Esophagus muscularis mucosa (tissue), 4 donors: Measurements from ENCODE around the gene TCF3. TPM values are rescaled to one million over a fixed set of nuclear protein-coding genes. Genes with fewer than 3 reads are reported as not detected.
"Not testable (repeated sequence)": the region's sequence is repeated elsewhere in the genome, so short reads cannot be mapped to it uniquely, and the experiment has no call there.

Experiments
- DNase-seq: peaks from one replicate; pipeline ENCODE4 v3.0.0-alpha.2; 2017; ENCODE audit errors: extremely low spot score
- H3K27ac ChIP-seq, 4 donors: fragments of 200-600 bp; sonication (generic); replicated peaks in 1 of 4; 1 replicate in 3 of 4; 2 replicates in 1 of 4; pipeline ENCODE4 v1.5.1; 2016 to 2019; ENCODE audit warnings: mild to moderate bottlenecking in 1 of 4
- H3K27me3 ChIP-seq, 4 donors: fragments of 200-600 bp; sonication (generic); one replicate each; pipeline versions ENCODE4 v1.5.1 to v1.6.0; 2016 to 2019
- H3K36me3 ChIP-seq, 4 donors: fragments of 200-600 bp; sonication (generic); one replicate each; pipeline ENCODE4 v1.5.1; 2016 to 2019
- H3K4me1 ChIP-seq, 4 donors: fragments of 200-600 bp; sonication (generic); one replicate each; pipeline ENCODE4 v1.5.1; 2016 to 2019
- H3K4me3 ChIP-seq, 4 donors: fragments of 200-600 bp; sonication (generic); 1 replicate in 2 of 4; 2 replicates in 2 of 4; pipeline ENCODE4 v1.5.1; 2016 to 2019; ENCODE audit warnings: mild to moderate bottlenecking in 4 of 4, moderate library complexity in 1 of 4
- H3K9me3 ChIP-seq, 4 donors: fragments of 200-600 bp; sonication (generic); 1 replicate in 3 of 4; 2 replicates in 1 of 4; pipeline ENCODE4 v1.5.1; 2016 to 2019
- CTCF ChIP-seq, 3 experiments: fragments of 200-600 bp in 2 of 3; fragments of 450-650 bp in 1 of 3; sonication (generic) in 2 of 3; IDR thresholded peaks; one replicate each; pipeline ENCODE4 v1.5.1; 2017 to 2019; ENCODE audit warnings: antibody characterized with exemption in 3 of 3, mild to moderate bottlenecking in 2 of 3, moderate library complexity in 1 of 3
- EP300 ChIP-seq: sonication (generic); formaldehyde crosslinking; IDR thresholded peaks from one replicate; pipeline ENCODE4 v1.6.1; 2017; ENCODE audit warnings: antibody characterized with exemption
- POLR2A ChIP-seq: fragments of 450-650 bp; IDR thresholded peaks from one replicate; pipeline ENCODE4 v1.6.1; 2017; ENCODE audit warnings: antibody characterized with exemption, moderate library complexity, mild to moderate bottlenecking, low read depth
- POLR2AphosphoS5 ChIP-seq, 2 donors: sonication (generic); formaldehyde crosslinking; IDR thresholded peaks; one replicate each; pipeline ENCODE4 v1.6.1; 2017; ENCODE audit warnings: antibody characterized with exemption in 2 of 2
- WGBS: methylation state at CpG from one replicate; pipeline ENCODE4 v1.1.5; 2018; 5-methylcytosine and 5-hydroxymethylcytosine counted together
- intact Hi-C: fragments of 100-400 bp; cut with DNase I; formaldehyde crosslinking; loops from one replicate; pipeline ENCODE4 v1.15.1; 2023
- total RNA-seq, 4 donors: library from RNA; depleted of rRNA; stranded (reverse); fragments of >200 nt; gene quantifications; one replicate each; pipeline versions ENCODE4 v1.1.0 to v1.2.1, GENCODE V29; 2016

TCF3 gene
- total RNA-seq, 4 donors from 2014 or later, result 32.0 to 53.6 (median 46.5) TPM

- Histone ChIP-seq H3K4me3 (no peak overlapping the region), H3K27ac (no peak overlapping the region), H3K9me3 (no peaks in the 10 kb centered on the region), H3K4me1 (peaks cover 0 to under 1% (median 0%) of the 10 kb centered on the region in 4 donors), H3K27me3 (no peaks in the 10 kb centered on the region), H3K36me3 (peaks cover 8 to 93% (median 62%) of the 10 kb centered on the region in 4 donors)
- DNase-seq, result no peak
- intact Hi-C loops, result no loop called here
- TF ChIP-seq CTCF (IDR thresholded peaks at IDR 0.05) (no peak), POLR2AphosphoS5 (IDR thresholded peaks at IDR 0.05) (no peak), POLR2A (no peak), EP300 (no peak)
- WGBS, result 91% methylated on average over 12 of the region's 16 CpGs
Measured at GRCh38 chr19:1644070-1644469, 8.3 kb downstream of the TCF3 start.

DNA sequence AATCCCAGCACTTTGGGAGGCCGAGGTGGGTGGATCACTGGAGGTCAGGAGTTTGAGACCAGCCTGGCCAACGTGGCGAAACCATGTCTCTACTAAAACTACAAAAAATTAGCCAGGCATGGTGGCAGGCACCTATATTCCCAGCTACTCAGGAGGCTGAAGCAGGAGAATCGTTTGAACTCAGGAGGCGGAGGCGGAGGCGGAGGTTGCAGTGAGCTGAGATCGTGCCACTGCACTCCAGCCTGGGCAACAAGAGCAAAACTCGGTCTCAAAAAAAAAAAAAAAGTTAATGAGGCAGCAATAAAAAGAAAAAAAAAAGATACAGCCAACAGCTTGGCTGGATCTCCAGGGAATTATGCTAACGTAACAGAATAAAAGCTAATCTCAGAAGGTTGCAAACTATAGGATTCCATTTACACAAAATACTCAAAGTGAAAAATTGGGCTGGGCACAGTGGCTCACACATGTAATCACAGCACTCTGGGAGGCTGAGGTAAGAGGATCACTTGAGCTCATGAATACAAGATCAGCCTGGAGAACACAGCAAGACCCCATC lies 11.4 kb downstream of the TCF3 start:
- H3K4me3 ChIP-seq, H3K4me1 ChIP-seq, H3K27me3 ChIP-seq, H3K9me3 ChIP-seq, H3K27ac ChIP-seq, intact Hi-C loops, DNase-seq: not testable (repeated sequence)
- H3K36me3 ChIP-seq, result peaks cover 6 to 85% (median 64%) of the 10 kb centered on the region in 4 donors
- 89% methylated on average over 10 of the region's 10 CpGs for WGBS

GRCh38 chr19:1636325-1637236 lies 15.8 kb downstream of the TCF3 start:
- Histone ChIP-seq H3K9me3 (no peaks in the 10 kb centered on the region), H3K27ac (no peak overlapping the region), H3K4me1 (no peaks in the 10 kb centered on the region), H3K27me3 (no peaks in the 10 kb centered on the region), H3K36me3 (peaks cover 3 to 69% (median 60%) of the 10 kb centered on the region in 4 donors), H3K4me3 (no peak overlapping the region)
- TF ChIP-seq EP300 (no peak), POLR2A (no peak), CTCF (IDR thresholded peaks at IDR 0.05) (no peak), POLR2AphosphoS5 (IDR thresholded peaks at IDR 0.05) (no peak)
- no peak for DNase-seq
- WGBS, result 95% methylated on average over 29 of the region's 34 CpGs
- intact Hi-C loops, result no loop called here

DNA sequence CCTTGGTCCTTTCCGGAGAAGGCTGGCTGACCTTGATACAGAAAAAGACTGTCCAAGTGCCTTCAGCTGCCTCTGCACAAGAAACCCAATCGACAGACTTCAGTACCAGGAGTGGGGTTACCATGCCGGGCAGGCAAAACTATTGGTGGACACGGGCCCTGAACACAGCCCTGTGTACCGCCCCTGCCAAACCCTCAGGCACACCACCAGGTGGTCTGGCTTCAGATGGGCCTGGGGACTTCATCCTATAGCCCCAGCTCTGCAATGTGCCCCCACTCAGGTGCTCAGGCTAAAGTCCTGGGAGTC lies 17.5 kb downstream of the TCF3 start:
- Histone ChIP-seq H3K27me3 (no peaks in the 10 kb centered on the region), H3K4me3 (no peak overlapping the region), H3K4me1 (no peaks in the 10 kb centered on the region), H3K36me3 (peaks cover 5 to 76% (median 68%) of the 10 kb centered on the region in 4 donors), H3K9me3 (no peaks in the 10 kb centered on the region), H3K27ac (no peak overlapping the region)
- TF ChIP-seq POLR2A (no peak), POLR2AphosphoS5 (IDR thresholded peaks at IDR 0.05) (no peak), EP300 (no peak), CTCF (IDR thresholded peaks at IDR 0.05) (no peak)
- intact Hi-C loops, result no loop called here
- DNase-seq, result no peak
- 93% methylated on average over 5 of the region's 5 CpGs for WGBS

DNA sequence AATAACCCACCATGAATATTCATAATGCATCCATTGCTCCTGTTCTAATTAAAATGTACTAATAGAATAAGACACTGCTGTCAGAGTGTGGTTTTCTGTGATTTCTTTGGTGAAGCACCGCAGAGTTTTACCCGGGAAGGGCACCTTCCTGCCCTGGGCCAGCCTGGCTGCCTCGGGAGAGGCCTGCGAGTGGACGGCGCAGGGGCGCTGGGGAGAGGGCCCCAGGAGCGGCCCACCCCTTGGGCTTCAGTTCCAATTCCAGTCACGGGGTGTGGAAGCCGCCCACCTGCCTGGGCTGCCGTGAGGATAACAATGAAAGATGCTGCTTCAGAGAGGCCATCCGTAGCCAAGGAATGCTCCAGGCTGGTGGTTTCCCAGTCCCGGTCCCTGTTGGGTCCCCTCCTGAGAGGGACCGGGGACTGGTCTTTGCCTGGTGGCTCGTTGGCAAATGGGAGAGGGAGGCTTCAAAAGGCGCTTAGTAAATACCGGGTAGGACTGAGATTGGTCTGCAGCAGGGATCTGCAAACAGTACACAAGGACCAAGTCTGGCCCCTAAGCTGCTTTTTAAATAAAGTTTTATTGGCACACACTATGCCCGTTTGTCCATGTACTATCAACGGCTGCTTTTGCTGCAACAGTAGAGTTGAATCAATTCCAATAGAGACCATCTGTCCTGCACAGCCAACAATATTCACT lies 18.0 kb downstream of the TCF3 start:
- 93% methylated on average over 18 of the region's 19 CpGs for WGBS
- TF ChIP-seq CTCF (IDR thresholded peaks at IDR 0.05), result no peak
- no peak for TF ChIP-seq POLR2AphosphoS5 (IDR thresholded peaks at IDR 0.05)
- no peak for TF ChIP-seq POLR2A
- TF ChIP-seq EP300, result no peak
- no peak for DNase-seq
- H3K4me3 ChIP-seq, result no peak overlapping the region
- H3K27ac ChIP-seq, result no peak overlapping the region
- H3K27me3 ChIP-seq, result no peaks in the 10 kb centered on the region
- no peaks in the 10 kb centered on the region for H3K9me3 ChIP-seq
- no peaks in the 10 kb centered on the region for H3K4me1 ChIP-seq
- intact Hi-C loops, result no loop called here
- peaks cover 5 to 75% (median 66%) of the 10 kb centered on the region in 4 donors for H3K36me3 ChIP-seq
